Gastroesophageal sphincter (tissue), 4 donors: ENCODE results near the gene EPAS1. TPM values are rescaled to one million over a fixed set of nuclear protein-coding genes. Genes with fewer than 3 reads are reported as not detected.

Source experiments
- ATAC-seq: fragments of 150-250 bp; one replicate; pipeline ENCODE4 v1.9.1; 2016; ENCODE audit warnings: mild to moderate bottlenecking, moderate library complexity
- H3K27ac ChIP-seq, 4 donors: fragments of 200-600 bp; sonication (generic) in 3 of 4; 1 replicate in 3 of 4; 2 replicates in 1 of 4; pipeline ENCODE4 v1.5.1; 2016 to 2019
- H3K27me3 ChIP-seq: fragments of 200-600 bp; sonication (generic); one replicate; pipeline ENCODE4 v1.5.1; 2019
- H3K36me3 ChIP-seq, 2 donors: fragments of 200-600 bp; sonication (generic); one replicate each; pipeline ENCODE4 v1.5.1; 2019; ENCODE audit warnings: control low read depth in 1 of 2
- H3K4me1 ChIP-seq, 3 donors: fragments of 200-600 bp; sonication (generic); 1 replicate in 2 of 3; 2 replicates in 1 of 3; pipeline ENCODE4 v1.5.1; 2016 to 2019; ENCODE audit warnings: control low read depth in 2 of 3
- H3K4me3 ChIP-seq, 2 donors: fragments of 200-600 bp; sonication (generic); one replicate each; pipeline ENCODE4 v1.5.1; 2019; ENCODE audit warnings: mild to moderate bottlenecking in 1 of 2, moderate library complexity in 1 of 2
- H3K9me3 ChIP-seq, 3 donors: fragments of 200-600 bp; sonication (generic); one replicate each; pipeline ENCODE4 v1.5.1; 2017 to 2019; ENCODE audit warnings: control low read depth in 2 of 3
- EP300 ChIP-seq: sonication (generic); formaldehyde crosslinking; IDR thresholded peaks from one replicate; pipeline ENCODE4 v1.6.1; 2017; ENCODE audit warnings: antibody characterized with exemption, mild to moderate bottlenecking
- POLR2A ChIP-seq, 2 donors: fragments of 450-650 bp; IDR thresholded peaks; one replicate each; pipeline ENCODE4 v1.6.1; 2017; ENCODE audit warnings: antibody characterized with exemption in 2 of 2, mild to moderate bottlenecking in 2 of 2, moderate library complexity in 1 of 2
- POLR2AphosphoS5 ChIP-seq: sonication (generic); formaldehyde crosslinking; IDR thresholded peaks from one replicate; pipeline ENCODE4 v1.6.1; 2017; ENCODE audit warnings: antibody characterized with exemption
- WGBS, 2 donors: methylation state at CpG; one replicate each; pipeline ENCODE4 v1.1.5; 2018; ENCODE audit warnings: low coverage in 1 of 2; 5-methylcytosine and 5-hydroxymethylcytosine counted together
- small RNA-seq, 4 donors: library from RNA; depleted of rRNA; stranded (forward); fragments of <200 nt; gene quantifications; one replicate each; pipeline ENCODE3, GENCODE V24; 2016
- total RNA-seq, 4 donors: library from RNA; depleted of rRNA; stranded (reverse); fragments of >200 nt; gene quantifications; one replicate each; pipeline ENCODE4 v1.1.0, GENCODE V29; 2016
- TF ChIP-seq, protein P1 (sequence below), 4 experiments: fragments of 200-600 bp in 2 of 4; fragments of 450-650 bp in 2 of 4; sonication (generic) in 1 of 4; IDR thresholded peaks; one replicate each; pipeline ENCODE4 v1.5.1; 2017 to 2019; ENCODE audit warnings: antibody characterized with exemption in 4 of 4, mild to moderate bottlenecking in 2 of 4, moderate library complexity in 2 of 4

Gene EPAS1
- total RNA-seq, 4 donors from 2014 or later = 101 to 152 (median 131) TPM

DNA sequence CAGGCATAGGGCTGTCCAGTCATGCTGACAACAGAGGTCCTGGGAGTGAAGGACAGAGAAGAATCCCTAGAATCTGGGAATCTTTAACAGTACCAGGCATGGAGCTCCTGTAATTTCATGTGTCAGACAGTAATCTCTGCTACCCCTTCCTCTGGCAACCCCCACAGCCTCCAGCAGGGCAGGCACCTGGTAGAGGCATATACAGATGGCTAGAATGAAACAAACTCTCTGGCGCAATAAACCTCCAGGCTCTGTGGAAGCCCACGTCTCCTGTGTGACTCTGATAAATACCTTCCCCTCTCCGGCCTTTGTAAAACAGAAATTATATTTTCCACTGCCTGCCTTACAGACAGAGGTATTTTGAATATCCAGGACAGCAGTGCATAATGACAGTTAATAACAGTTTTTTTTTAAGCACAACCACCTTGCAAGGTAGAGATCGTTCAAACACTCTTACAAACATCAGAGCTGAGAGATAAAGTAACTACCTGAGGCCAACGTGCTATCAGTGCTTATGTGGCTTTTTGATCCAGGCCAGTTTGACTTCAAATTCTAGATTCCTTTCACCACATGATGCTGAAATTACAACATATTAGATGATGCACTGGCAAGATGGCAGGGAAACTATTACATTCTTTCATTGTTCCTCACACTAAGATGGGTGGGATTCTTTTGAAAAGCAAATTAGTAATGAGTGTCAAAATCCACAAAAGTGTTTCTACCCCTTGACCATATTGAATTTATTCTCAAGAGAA lies 134.5 kb downstream of the EPAS1 start:
- Histone ChIP-seq H3K36me3 (no peaks in the 10 kb centered on the region), H3K9me3 (no peaks in the 10 kb centered on the region), H3K4me3 (no peak overlapping the region), H3K27ac (no peak overlapping the region), H3K27me3 (no peaks in the 10 kb centered on the region), H3K4me1 (no peaks in the 10 kb centered on the region)
- no peak for ATAC-seq
- TF ChIP-seq EP300 (no peak), POLR2A (IDR thresholded peaks at IDR 0.05) (no peak), POLR2AphosphoS5 (no peak)
- TF ChIP-seq, protein P1, sequence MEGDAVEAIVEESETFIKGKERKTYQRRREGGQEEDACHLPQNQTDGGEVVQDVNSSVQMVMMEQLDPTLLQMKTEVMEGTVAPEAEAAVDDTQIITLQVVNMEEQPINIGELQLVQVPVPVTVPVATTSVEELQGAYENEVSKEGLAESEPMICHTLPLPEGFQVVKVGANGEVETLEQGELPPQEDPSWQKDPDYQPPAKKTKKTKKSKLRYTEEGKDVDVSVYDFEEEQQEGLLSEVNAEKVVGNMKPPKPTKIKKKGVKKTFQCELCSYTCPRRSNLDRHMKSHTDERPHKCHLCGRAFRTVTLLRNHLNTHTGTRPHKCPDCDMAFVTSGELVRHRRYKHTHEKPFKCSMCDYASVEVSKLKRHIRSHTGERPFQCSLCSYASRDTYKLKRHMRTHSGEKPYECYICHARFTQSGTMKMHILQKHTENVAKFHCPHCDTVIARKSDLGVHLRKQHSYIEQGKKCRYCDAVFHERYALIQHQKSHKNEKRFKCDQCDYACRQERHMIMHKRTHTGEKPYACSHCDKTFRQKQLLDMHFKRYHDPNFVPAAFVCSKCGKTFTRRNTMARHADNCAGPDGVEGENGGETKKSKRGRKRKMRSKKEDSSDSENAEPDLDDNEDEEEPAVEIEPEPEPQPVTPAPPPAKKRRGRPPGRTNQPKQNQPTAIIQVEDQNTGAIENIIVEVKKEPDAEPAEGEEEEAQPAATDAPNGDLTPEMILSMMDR (IDR thresholded peaks at IDR 0.05) = no peak
- 68 to 90% methylated on average over 5 of the region's 5 CpGs for WGBS, 2 donors

DNA sequence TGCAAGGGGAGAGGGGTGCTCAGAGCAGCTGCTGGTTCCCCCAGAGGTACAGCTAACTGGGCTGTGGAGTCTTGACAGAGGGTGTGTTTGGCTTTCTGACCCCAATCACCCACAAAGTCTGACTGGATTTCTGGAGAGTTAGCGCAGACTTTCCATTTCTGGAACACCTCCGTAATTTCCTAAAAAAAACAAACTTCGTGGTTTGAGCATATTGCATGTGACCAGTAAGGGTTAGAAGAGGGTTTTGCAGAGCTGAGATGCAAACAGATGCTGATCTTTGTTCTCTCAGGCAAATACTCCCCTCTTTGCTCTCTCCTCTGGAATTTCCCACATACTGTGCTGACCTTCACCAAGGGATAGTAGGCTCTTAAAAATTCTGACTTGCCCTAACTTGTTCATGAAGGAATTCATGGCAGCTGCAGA lies 137.7 kb downstream of the EPAS1 start:
- no peak overlapping the region for H3K4me3 ChIP-seq
- no peaks in the 10 kb centered on the region for H3K4me1 ChIP-seq
- H3K27ac ChIP-seq = no peak overlapping the region
- no peaks in the 10 kb centered on the region for H3K36me3 ChIP-seq
- H3K9me3 ChIP-seq = no peaks in the 10 kb centered on the region
- H3K27me3 ChIP-seq = no peaks in the 10 kb centered on the region
- WGBS, 2 donors = 71 to 79% methylated on average over 2 to 3 of the region's 3 CpGs
- TF ChIP-seq, protein P1 (IDR thresholded peaks at IDR 0.05) = no peak
- TF ChIP-seq POLR2A (IDR thresholded peaks at IDR 0.05) = no peak
- no peak for TF ChIP-seq EP300
- TF ChIP-seq POLR2AphosphoS5 = no peak
- no peak for ATAC-seq

DNA sequence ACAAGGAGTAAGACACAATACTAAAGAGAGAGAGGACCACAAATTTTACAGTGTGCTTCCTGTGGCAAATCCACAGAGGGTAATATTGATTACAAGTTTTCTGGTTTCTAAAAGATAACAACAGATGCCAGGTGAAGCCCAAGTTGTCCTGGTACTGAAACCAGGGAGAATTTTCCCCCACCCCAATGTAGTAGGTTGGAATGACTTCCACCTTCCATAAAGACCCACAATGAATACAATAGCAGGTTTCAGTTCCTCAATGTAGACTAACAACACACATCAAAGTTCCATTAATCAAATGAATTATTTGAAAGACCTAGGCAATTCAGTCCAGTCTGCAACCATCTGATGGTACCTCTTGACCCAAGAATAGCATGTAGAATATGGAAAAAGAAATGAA lies 138.1 kb downstream of the EPAS1 start:
- no peak for ATAC-seq

DNA sequence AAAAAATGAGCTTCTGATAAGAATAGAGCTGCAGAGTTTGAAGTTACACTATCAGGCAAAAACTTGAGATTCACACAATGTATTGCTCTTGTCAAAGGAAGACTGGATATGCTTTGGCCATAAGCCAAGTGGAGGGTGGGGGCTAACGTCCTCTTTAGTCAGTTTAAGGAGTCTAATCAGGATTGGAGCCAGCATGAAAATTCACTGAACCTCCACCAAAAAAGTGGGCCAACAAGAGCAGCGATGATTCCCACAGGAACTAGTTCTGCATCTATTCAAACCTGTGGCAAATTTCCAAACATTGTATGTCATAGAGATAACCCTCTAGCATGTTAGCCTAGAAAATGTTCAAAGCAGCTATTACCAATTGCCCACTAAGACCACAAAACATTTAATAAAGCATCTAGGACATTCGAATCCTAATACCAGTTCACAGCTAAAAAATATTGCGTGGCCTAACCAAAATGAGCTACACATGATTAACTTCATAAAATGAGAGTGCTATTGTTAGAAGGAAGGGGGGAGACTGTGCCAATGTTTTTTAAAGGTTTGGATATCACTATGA lies 138.7 kb downstream of the EPAS1 start:
- 55 to 58% methylated on average over 4 of the region's 4 CpGs for WGBS, 2 donors
- TF ChIP-seq EP300 (no peak), POLR2AphosphoS5 (no peak), POLR2A (IDR thresholded peaks at IDR 0.05) (no peak)
- TF ChIP-seq, protein P1 (IDR thresholded peaks at IDR 0.05) = no peak
- no peak overlapping the region for H3K27ac ChIP-seq

More for the DNA sequence above, 138.1 kb downstream of the EPAS1 start:
- H3K4me3 ChIP-seq = no peak overlapping the region
- no peaks in the 10 kb centered on the region for H3K36me3 ChIP-seq
- H3K27ac ChIP-seq = no peak overlapping the region
- H3K27me3 ChIP-seq = no peaks in the 10 kb centered on the region
- TF ChIP-seq POLR2AphosphoS5 = no peak
- no peak for TF ChIP-seq EP300
- no peak for TF ChIP-seq POLR2A (IDR thresholded peaks at IDR 0.05)
- TF ChIP-seq, protein P1 (IDR thresholded peaks at IDR 0.05) = no peak
- no peaks in the 10 kb centered on the region for H3K9me3 ChIP-seq
- no peaks in the 10 kb centered on the region for H3K4me1 ChIP-seq

More for the DNA sequence above, 138.7 kb downstream of the EPAS1 start:
- no peak for ATAC-seq
- no peaks in the 10 kb centered on the region for H3K27me3 ChIP-seq
- no peaks in the 10 kb centered on the region for H3K4me1 ChIP-seq
- H3K4me3 ChIP-seq = no peak overlapping the region
- H3K9me3 ChIP-seq = no peaks in the 10 kb centered on the region
- no peaks in the 10 kb centered on the region for H3K36me3 ChIP-seq

Small RNAs within 50 kb of the gene (small RNA-seq; reads per million reads assigned to genes)
- gene RF00017 = 0 reads per million in 4 donors

Other genes with a start within 250 kb of the EPAS1 start
- gene TMEM247, start 182.2 kb downstream of the EPAS1 start, total RNA-seq = not detected
- gene RHOQ, start 245.1 kb downstream of the EPAS1 start, total RNA-seq = 100 to 1,000 TPM; 105 to 207 (median 144) TPM
- 1 to 10 TPM; 3.2 to 8.4 (median 5.5) TPM for gene ATP6V1E2, start 245.2 kb downstream of the EPAS1 start, total RNA-seq